ENCODE results near the gene HLA-DMB.
A peak's percentile ranks its signal among the peaks of the same experiment; 100 is the strongest.

Gene HLA-DMB

DNA sequence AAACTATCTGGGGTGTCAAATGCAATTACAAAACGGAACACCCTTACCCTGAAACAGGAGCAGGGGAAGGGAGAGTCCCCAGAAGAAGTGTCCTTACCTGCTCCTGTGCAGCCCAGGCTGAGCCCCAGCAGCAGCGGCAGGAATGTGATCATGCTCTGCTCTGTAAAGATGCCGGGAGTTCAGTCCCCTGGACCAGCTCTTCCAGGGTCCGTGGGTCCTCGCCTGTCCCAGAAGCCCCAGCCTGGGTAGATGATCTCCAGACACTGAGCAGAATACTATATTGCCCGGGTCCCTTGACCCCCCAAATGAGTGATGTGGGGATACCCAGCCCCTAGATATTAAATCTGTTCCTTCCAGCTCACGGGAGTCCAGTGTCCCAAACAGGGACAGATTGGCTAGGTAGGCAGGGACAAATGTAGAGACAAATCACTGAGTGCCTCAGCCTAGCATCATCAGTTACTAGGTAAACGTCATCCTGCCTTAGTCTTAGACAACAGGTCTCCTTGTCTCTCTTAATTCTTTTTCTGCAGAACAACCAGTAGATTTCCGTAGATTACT is at the start of gene HLA-DMB:
Gene HLA-DMB, minus strand, starts transcription at position 373 of the 558 bp plus-strand sequence. Its CDS starts 221 bp downstream, at position 152.
- DNase-seq (ENCODE audit: low spot score): peak; percentile 57

DNA sequence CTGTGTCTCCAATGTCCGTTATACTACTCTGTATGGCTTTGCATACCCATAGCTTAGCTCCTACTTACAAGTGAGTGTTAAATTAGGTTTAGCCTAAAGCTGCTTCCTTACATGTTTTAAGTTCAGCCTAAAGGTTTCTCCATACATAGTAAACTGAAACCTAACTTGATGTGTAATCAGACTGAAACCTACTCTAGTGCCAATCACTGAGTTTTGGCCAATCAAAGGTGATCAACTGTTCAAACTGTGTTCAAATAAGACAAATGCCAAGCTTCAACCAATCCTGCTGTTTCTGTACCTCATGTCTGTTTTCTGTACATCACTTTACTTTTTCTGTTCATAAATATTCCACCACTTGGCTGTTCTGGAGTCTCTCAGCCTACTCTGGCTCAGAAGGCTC is 48.5 kb upstream of the HLA-DMB start:
- no peak for DNase-seq (ENCODE audit: low spot score)

DNA sequence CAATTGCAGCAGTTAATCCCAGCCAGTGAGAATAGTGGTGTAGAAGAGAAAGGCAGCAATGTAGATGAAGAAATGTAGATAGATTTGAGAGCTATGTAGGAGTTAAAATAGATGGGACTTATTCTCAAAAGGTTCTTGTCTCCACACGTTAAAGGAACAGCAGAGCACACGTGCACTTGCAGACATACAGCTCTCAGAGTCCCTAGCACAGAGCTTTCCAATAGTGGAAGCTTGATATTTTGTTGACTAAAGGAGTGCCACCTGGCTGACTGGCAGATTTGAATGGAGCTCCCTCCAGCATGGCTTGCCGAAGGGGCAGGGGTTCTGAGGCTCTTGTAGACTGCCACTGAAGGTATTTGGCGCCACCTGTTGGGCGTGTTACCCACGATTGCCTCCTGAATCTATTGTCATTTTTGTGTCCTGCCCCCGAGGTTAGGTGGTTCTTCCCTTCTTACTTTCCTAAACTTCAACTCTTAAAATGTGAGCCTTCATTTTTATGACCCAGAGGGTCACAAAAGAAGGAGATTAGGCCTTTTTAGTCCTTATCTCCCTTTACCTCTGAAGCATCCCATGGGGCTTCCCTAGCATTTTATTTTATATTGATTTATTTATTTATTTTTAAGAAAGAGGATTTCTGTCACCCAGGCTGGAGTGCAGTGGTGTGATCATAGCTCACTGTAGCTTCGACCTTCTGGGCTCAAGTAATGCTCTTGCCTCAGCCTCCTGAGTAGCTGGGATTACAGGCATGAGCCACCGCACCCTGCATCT is 44.0 kb upstream of the HLA-DMB start:
- DNase-seq (ENCODE audit: low spot score): peak; percentile 51

DNA sequence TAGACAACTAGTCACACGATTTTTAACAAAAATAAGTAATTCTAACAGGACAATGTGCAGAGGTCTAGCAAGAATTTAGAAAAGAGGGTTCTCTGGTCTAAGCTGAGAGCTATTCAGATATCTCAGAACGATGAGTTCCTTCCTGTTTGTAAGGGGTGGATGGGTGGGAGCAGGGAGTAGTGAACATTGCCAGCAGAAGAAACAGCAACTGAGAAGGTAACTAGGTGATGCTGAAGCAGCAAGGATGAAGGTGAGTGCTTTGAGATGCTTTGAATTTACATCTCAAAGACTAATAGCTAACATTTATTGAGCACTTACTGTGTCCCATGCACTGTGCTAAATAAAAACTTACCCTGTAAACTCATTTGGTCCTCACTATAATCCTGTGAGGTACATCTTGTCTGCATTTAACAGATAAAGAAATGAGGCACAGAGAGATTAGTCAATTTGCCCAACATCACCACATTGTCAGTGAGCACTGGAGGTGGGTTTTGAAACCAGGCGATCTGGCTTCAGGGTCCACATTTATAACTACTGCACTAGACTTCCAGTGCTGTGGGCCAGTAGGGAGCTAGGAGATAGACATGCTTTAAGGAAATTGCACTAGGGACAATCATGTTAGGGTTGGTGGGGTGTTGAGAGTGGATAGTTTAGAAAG is 43.3 kb upstream of the HLA-DMB start:
- DNase-seq (ENCODE audit: low spot score): no peak

DNA sequence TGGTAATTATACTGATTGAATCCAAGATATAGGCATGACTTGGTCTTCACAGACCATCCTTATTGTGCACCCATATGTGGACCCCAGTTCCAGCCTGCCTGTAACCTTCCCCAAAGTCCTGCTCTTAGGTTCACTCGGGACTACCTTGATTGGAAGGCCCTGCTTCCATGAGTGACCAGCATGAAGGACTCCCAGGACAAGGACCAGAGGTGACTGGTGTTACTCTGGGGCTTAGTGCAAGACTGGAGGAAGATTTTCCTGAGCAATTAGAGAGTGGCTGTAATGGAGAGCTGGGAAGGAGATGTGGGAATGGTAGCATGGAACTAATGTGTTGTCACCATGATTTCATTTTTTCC is 42.6 kb upstream of the HLA-DMB start:
- DNase-seq (ENCODE audit: low spot score): no peak

DNA sequence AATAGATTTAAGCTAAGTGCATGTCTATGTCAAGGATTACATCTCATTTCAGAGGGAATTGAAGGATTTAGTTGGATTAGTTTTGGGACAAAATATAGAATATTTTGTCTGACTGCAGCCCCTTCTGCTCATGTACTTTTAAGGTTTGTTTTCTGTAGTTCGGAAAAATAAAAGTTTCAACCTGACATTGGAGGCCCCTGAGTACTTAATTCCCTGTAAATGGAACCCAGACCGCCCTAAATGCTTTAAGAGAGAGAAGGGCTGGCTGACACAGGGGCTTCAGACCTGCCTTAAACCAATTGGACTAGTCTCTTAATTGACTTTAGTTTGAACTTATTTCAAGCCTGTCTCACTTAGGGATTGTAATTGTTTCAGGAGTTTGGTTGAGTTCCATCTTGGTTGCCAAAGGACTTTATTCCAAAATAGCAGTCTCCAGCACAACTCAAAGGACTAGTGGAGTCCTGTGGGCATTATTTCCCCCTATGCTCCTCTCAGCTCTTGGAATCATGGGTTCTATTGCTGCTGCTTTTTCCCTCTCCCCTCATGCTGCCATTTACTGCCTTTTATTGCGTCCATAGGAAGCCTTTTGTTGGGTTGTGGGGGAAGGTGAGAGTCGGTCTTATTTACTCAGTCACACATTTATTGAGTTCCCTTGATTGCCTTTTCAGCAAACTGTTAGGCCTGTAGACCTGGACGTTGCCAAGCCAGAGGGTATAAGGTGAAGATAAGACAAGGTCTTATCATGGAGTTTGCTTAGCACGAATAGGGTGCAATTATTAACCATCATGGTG is 42.1 kb upstream of the HLA-DMB start:
- peak; percentile 32 for DNase-seq (ENCODE audit: low spot score)

DNA sequence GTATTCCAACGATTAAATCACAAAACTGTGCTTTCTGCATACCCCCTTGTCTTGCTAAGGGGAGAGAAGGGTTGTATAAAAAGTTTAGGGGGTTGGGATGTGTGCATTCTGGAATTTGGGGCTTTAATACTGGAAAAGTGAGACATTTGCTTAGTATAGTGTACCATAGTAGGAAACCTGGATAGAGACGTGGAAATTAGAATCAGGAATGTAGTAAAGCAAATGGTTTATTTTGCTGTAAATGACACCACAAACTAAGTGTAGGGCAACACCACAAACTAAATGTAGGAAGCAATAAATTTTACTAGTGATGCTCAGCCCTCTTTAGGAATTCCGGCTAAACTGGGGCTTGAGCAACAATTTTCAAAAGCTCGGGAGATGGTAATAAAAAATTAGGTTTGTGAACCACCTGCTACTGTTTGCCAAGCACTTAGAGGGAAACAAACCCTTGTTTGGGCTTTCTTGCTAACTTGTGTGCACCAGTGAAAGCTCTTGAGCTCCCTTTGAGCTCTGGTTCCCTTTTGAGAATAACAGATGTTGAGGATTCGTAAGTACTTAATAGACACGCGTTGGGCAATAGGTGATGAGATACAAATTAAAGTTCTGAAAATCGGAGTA is 41.4 kb upstream of the HLA-DMB start:
- DNase-seq (ENCODE audit: low spot score): no peak

DNA sequence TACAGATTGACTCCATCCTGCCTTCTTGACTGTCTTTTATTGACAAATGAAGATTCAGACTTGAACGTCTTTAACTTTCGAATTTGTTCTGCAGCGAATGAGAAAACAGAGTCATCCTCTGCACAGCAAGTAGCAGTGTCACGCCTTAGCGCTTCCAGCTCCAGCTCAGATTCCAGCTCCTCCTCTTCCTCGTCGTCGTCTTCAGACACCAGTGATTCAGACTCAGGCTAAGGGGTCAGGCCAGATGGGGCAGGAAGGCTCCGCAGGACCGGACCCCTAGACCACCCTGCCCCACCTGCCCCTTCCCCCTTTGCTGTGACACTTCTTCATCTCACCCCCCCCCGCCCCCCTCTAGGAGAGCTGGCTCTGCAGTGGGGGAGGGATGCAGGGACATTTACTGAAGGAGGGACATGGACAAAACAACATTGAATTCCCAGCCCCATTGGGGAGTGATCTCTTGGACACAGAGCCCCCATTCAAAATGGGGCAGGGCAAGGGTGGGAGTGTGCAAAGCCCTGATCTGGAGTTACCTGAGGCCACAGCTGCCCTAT is 39.7 kb upstream of the HLA-DMB start:
- no peak for DNase-seq (ENCODE audit: low spot score)

DNA sequence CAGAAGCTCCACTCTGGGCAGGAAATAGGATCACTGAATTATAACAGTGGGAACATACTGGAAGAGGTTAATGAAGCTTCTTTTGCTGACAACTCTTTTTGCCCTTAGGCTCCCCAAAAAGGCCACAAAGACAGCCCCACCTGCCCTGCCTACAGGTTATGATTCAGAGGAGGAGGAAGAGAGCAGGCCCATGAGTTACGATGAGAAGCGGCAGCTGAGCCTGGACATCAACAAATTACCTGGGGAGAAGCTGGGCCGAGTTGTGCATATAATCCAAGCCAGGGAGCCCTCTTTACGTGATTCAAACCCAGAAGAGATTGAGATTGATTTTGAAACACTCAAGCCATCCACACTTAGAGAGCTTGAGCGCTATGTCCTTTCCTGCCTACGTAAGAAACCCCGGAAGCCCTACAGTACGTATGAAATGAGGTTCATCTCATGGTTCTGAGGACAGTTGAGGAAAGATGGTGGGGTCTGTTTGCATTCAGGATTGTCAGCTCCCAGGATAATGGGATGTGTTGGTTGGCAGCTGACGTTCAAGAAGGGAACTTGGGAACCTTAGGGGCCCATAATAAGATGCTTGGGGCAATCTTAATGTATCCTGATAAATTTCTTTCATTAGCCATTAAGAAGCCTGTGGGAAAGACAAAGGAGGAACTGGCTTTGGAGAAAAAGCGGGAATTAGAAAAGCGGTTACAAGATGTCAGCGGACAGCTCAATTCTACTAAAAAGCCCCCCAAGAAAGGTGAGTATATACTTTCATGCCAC is 39.1 kb upstream of the HLA-DMB start:
- DNase-seq (ENCODE audit: low spot score): no peak

DNA sequence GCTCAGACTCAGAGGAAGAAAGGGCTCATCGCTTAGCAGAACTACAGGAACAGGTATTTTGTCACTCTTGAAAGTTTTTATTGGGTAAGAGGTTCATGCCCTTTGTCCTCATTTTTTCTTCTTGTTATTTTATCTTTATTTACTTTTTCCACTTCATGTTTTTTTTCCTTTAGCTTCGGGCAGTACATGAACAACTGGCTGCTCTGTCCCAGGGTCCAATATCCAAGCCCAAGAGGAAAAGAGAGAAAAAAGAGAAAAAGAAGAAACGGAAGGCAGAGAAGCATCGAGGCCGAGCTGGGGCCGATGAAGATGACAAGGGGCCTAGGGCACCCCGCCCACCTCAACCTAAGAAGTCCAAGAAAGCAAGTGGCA is 37.1 kb upstream of the HLA-DMB start:
- no peak for DNase-seq (ENCODE audit: low spot score)

DNA sequence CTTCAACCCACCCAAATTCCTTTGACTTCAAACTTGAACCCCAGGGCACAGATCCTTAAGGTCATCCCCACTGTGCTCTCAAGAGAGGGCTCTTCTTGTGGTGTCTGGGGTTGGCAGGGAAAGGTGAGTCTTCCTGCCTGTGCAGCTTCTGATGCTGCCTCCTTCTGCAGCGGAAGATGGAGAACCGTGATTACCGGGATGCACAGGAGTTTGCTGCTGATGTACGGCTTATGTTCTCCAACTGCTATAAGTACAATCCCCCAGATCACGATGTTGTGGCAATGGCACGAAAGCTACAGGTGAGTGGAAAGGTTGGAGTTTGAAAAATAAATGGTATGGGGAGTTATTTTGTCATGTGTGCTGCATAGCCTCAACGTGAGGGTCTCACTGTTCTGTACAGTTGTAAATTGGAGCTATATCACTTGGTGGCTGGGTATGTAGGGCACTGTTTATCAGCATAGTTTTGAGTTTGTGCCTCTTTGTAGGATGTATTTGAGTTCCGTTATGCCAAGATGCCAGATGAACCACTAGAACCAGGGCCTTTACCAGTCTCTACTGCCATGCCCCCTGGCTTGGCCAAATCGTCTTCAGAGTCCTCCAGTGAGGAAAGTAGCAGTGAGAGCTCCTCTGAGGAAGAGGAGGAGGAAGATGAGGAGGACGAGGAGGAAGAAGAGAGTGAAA is 36.6 kb upstream of the HLA-DMB start:
- DNase-seq (ENCODE audit: low spot score): no peak

DNA sequence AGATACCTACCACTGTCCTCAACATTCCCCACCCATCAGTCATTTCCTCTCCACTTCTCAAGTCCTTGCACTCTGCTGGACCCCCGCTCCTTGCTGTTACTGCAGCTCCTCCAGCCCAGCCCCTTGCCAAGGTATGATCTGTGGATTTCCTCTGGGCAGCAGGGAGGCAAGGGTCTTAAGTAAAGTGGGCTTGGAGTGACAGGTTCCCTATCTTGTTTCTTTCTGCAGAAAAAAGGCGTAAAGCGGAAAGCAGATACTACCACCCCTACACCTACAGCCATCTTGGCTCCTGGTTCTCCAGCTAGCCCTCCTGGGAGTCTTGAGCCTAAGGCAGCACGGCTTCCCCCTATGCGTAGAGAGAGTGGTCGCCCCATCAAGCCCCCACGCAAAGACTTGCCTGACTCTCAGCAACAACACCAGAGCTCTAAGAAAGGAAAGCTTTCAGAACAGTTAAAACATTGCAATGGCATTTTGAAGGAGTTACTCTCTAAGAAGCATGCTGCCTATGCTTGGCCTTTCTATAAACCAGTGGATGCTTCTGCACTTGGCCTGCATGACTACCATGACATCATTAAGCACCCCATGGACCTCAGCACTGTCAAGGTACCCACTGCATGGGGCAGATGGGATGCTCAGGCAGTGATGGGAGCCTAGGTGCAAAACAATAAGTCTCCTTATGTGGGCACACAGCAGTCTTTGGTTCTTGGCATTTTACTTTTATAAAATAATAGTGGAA is 35.7 kb upstream of the HLA-DMB start:
- no peak for DNase-seq (ENCODE audit: low spot score)

DNA sequence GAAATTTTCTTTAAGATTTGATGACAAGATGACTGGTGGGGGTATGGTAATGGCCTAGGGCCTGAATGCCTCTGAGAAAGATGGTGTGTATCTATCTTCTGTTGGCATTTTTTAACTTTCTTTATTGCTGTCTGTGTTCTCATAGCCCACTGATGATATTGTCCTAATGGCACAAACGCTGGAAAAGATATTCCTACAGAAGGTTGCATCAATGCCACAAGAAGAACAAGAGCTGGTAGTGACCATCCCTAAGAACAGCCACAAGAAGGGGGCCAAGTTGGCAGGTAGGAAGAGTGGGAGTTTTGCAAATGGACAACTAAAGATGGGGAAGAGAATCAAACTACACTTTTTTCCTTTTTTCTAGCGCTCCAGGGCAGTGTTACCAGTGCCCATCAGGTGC is 35.1 kb upstream of the HLA-DMB start:
- no peak for DNase-seq (ENCODE audit: low spot score)

DNA sequence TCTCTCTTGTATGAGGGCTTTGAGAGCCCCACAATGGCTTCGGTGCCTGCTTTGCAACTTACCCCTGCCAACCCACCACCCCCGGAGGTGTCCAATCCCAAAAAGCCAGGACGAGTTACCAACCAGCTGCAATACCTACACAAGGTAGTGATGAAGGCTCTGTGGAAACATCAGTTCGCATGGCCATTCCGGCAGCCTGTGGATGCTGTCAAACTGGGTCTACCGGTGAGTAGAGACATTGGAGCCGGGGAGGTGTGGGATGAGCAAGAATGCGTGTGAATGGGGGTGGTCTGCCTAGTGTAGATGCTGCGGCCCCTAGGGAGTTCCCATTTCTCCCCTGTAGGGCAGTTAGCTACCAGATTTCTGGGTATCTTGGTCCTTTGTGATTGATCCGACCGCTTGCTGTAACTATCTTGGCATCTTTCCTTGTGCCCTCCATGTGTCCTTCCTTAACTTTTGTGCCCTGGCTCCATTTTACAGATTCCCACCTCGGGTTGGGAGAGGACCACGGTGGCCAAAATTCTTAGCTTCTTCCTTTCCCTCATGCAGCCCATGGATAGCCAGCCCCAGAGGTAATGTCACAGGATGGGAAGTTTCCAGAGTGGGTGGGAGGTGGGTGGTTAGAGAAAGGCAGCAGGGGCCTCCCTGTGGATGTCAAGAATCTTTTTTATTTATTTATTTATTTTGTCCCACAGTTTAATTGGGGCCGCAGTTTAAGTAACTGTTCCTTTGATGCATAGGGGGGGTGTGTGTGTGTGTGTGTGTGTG is 33.9 kb upstream of the HLA-DMB start:
- DNase-seq (ENCODE audit: low spot score): no peak

DNA sequence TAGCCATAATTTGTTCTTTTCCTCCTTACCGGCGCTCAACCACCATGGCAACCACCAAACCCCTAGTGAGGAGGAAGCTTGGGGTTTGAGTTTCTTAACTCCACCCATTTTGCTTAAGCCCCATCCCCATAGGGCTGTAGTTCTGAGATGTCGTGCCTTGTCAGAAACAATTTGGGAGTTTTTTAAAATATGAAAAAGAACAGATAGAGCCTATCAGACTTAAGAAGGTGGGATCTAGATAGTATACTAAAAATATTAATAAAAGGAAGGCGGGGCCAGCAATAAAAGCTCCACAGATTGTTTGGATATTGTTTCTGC is 33.1 kb upstream of the HLA-DMB start:
- DNase-seq (ENCODE audit: low spot score): no peak

DNA sequence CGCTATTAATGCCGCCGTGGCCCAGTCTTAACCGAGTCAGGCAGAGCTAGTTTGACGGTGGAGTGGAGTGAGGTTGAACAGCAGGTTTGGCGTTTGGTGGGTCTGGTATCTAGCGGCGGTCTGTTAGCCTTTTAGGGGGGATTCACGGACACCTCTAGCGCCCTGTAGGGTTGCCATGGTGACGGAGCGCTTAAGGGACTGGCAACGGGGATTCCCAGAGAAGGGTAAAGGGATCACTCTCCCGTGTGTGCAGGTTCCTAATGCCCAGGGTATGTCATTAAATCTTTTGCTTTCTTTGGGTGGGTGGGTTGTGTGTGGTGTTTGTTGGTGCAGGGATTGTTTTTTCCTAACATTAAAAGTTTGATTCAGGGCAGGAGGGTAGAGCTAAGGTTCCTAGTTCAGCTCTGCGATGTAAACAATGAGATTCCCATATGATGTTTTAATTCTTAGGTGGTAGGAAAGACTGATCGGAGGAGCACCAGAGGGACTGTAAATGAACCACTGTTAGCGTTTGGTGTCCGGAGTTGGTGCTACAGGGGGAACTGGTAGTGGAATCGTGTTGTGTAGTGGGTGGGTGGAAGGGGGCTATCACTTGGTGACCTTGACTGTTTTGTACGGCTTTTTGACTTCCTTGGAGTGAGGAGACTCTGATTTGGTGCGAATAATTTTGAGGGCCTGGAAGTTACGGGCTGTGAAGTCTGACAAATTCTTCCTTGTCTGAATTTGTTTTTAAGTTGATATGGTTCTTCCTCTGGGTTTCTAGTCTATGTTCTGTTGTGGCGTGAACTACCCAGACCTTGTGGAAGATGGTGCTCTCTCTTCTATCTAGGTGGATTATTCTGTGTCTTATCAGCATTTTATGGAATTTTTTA is 32.6 kb upstream of the HLA-DMB start:
- DNase-seq (ENCODE audit: low spot score): no peak

DNA sequence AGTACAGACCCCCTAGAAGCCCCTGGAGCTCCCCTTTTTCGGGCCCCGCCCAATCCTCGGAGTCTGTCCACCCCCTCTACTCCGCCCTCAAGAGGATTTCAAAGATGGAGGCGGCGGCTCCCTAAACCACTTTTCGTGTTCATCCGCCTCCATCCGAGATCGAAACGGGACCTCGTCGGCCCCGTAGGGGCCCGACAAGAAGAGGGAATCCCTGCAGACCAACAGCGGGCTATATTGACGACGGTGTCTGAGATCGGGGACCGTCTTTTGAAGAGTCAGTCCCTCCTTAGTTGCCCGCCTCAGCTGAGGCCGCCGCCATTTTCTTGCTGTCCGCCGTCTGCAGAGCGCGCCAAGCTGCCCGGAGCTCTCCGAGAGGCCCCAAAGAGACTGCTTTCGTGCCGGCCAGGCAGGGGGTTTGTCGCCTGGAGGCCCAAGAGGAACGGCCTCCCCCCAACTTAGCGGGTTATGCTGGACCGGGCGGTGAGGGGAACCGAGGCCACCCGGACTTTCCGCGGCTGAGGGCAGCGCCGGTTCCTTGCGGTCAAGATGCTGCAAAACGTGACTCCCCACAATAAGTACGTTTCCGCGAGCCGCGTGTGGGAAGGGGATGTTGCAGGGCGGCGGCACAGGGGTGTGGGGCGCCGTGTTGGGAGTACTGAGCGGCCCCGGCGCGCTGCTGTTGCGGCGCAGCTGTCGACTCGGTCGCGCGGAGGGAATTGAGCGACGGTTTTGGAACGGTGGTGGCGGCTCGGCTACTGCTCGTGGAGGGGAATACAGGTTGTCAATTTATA is 31.7 kb upstream of the HLA-DMB start:
- no peak for DNase-seq (ENCODE audit: low spot score)

Data from HuH-7 (cell line).